ENCODE results near the gene ZNF638. TPM values are rescaled to one million over a fixed set of nuclear protein-coding genes. Genes with fewer than 3 reads are reported as not detected.

ZNF638 gene
- total and polyA plus RNA-seq, 4 donors = 24.8 to 151 (median 56.1) TPM

DNA sequence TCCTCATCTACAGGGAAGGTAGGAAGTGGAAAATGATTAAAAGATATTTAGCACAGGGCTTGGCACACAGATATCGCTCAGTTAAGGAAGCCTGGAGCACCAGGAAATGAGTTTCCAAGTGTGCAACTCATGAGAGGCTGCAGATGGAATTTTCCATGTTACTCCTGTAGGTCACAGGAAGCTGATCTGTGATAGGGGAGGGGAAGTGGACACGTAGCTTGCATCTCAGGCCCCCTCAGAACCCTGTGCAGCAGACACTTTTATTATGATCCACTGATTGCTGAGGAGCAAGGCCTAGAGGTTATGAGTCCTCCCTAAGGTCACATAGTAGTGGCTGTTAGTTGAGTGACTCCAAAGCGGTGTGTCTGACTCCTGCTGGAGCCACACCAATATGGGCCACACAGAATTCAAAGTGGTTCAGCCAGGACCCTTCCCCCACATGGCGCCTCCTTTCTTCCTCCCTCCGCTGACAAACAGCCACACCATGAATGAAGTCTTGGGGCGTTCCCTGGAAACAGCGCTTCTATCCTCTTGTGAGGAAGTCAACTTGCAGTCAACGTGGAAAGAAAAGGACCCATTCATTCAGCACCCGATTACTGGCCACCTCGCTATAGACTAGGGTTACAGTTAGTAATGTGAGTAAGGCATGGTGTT lies 143.3 kb downstream of the ZNF638 start:
- no peak overlapping the region for H3K4me3 ChIP-seq (ENCODE audit: low read depth in 1 of 3, low read length in 3 of 3)
- TF ChIP-seq EGR1 (IDR thresholded peaks at IDR 0.05; ENCODE audit: low read depth in 2 of 2) = no peak
- TF ChIP-seq, protein P1, sequence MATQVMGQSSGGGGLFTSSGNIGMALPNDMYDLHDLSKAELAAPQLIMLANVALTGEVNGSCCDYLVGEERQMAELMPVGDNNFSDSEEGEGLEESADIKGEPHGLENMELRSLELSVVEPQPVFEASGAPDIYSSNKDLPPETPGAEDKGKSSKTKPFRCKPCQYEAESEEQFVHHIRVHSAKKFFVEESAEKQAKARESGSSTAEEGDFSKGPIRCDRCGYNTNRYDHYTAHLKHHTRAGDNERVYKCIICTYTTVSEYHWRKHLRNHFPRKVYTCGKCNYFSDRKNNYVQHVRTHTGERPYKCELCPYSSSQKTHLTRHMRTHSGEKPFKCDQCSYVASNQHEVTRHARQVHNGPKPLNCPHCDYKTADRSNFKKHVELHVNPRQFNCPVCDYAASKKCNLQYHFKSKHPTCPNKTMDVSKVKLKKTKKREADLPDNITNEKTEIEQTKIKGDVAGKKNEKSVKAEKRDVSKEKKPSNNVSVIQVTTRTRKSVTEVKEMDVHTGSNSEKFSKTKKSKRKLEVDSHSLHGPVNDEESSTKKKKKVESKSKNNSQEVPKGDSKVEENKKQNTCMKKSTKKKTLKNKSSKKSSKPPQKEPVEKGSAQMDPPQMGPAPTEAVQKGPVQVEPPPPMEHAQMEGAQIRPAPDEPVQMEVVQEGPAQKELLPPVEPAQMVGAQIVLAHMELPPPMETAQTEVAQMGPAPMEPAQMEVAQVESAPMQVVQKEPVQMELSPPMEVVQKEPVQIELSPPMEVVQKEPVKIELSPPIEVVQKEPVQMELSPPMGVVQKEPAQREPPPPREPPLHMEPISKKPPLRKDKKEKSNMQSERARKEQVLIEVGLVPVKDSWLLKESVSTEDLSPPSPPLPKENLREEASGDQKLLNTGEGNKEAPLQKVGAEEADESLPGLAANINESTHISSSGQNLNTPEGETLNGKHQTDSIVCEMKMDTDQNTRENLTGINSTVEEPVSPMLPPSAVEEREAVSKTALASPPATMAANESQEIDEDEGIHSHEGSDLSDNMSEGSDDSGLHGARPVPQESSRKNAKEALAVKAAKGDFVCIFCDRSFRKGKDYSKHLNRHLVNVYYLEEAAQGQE (IDR thresholded peaks at IDR 0.05) = peak; percentile 60
- TF ChIP-seq HNF4A (conservative IDR thresholded peaks at IDR 0.05) = no peak
- TF ChIP-seq TAF1 (conservative IDR thresholded peaks at IDR 0.05) = no peak
- TF ChIP-seq SP1 (IDR thresholded peaks at IDR 0.05) = peak; percentile 30
- peak; percentile 89 for TF ChIP-seq NR2F2 (IDR thresholded peaks at IDR 0.05)
- no peak for TF ChIP-seq FOXA1 (IDR thresholded peaks at IDR 0.05)
- no peak for TF ChIP-seq JUND (IDR thresholded peaks at IDR 0.05)
- no peak for DNase-seq (ENCODE audit: low spot score)
- WGBS = 75% methylated on average over 10 of the region's 10 CpGs
- H3K36me3 ChIP-seq (ENCODE audit: control insufficient read depth in 4 of 4, insufficient read depth in 3 of 4, low read depth in 1 of 4, low read length in 3 of 4) = peaks cover 0 to 4% (median 0%) of the 10 kb centered on the region in 4 donors
- no peak overlapping the region for H3K9ac ChIP-seq (ENCODE audit: low read depth in 1 of 2, low read length in 2 of 2)
- H3K27ac ChIP-seq (ENCODE audit: low read depth in 1 of 2, low read length in 2 of 2) = peak overlapping the region; percentile 5 to 27
- peaks cover 0 to 8% (median under 1%) of the 10 kb centered on the region in 4 donors for H3K4me1 ChIP-seq (ENCODE audit: control insufficient read depth in 4 of 4, insufficient read depth in 4 of 4, low read length in 3 of 4)
- H3K27me3 ChIP-seq (ENCODE audit: control insufficient read depth in 4 of 4, insufficient read depth in 4 of 4, low read length in 3 of 4) = no peaks in the 10 kb centered on the region
- H3K9me3 ChIP-seq (ENCODE audit: control insufficient read depth in 4 of 4, low read length in 3 of 4) = no peaks in the 10 kb centered on the region

DNA sequence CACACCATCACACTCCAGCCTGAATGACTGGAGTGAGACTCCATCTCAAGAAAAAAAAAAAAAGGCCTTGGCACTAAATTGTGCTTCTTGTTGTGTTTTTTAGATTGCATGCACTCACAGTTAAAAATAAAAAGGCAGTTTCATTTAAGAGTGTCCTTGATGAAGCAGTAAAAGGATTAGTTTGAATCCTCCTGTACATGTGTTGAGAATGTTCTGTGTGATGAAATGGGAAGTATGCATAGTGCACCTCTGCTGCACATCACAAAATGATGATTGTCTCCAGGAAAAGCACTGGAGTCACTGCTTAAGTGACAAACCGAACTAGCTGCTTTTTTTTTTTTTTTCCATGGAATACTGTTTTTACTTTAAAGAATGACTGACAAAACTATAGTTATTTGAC lies 144.9 kb downstream of the ZNF638 start:
- no peaks in the 10 kb centered on the region for H3K9me3 ChIP-seq (ENCODE audit: control insufficient read depth in 4 of 4, low read length in 3 of 4)
- H3K27me3 ChIP-seq (ENCODE audit: control insufficient read depth in 4 of 4, insufficient read depth in 4 of 4, low read length in 3 of 4) = no peaks in the 10 kb centered on the region
- peaks cover 0 to 8% (median under 1%) of the 10 kb centered on the region in 4 donors for H3K4me1 ChIP-seq (ENCODE audit: control insufficient read depth in 4 of 4, insufficient read depth in 4 of 4, low read length in 3 of 4)
- DNase-seq (ENCODE audit: low spot score) = no peak
- peaks cover 0 to 4% (median 2%) of the 10 kb centered on the region in 4 donors for H3K36me3 ChIP-seq (ENCODE audit: control insufficient read depth in 4 of 4, insufficient read depth in 3 of 4, low read depth in 1 of 4, low read length in 3 of 4)
- WGBS = 78% methylated on average over 1 of the region's 1 CpG
- H3K4me3 ChIP-seq (ENCODE audit: low read depth in 1 of 3, low read length in 3 of 3) = no peak overlapping the region
- H3K9ac ChIP-seq (ENCODE audit: low read depth in 1 of 2, low read length in 2 of 2) = no peak overlapping the region
- TF ChIP-seq, protein P2, sequence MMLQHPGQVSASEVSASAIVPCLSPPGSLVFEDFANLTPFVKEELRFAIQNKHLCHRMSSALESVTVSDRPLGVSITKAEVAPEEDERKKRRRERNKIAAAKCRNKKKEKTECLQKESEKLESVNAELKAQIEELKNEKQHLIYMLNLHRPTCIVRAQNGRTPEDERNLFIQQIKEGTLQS (IDR thresholded peaks at IDR 0.05) = no peak
- TF ChIP-seq NR2F2 (IDR thresholded peaks at IDR 0.05) = no peak
- TF ChIP-seq RAD21 (IDR thresholded peaks at IDR 0.05) = no peak
- H3K27ac ChIP-seq (ENCODE audit: low read depth in 1 of 2, low read length in 2 of 2) = peak overlapping the region in 1 of 2 donors; percentile 52

GRCh38 chr2:71477231-71477691 lies 145.7 kb downstream of the ZNF638 start:
- DNase-seq (ENCODE audit: low spot score) = no peak
- no peak overlapping the region for H3K4me3 ChIP-seq (ENCODE audit: low read depth in 1 of 3, low read length in 3 of 3)
- H3K27ac ChIP-seq (ENCODE audit: low read depth in 1 of 2, low read length in 2 of 2) = peak overlapping the region; percentile 19 to 55
- H3K27me3 ChIP-seq (ENCODE audit: control insufficient read depth in 4 of 4, insufficient read depth in 4 of 4, low read length in 3 of 4) = no peaks in the 10 kb centered on the region
- no peak overlapping the region for H3K9ac ChIP-seq (ENCODE audit: low read depth in 1 of 2, low read length in 2 of 2)
- peaks cover 0 to 8% (median under 1%) of the 10 kb centered on the region in 4 donors for H3K4me1 ChIP-seq (ENCODE audit: control insufficient read depth in 4 of 4, insufficient read depth in 4 of 4, low read length in 3 of 4)
- WGBS = 61% methylated on average over 6 of the region's 6 CpGs
- no peaks in the 10 kb centered on the region for H3K9me3 ChIP-seq (ENCODE audit: control insufficient read depth in 4 of 4, low read length in 3 of 4)
- H3K36me3 ChIP-seq (ENCODE audit: control insufficient read depth in 4 of 4, insufficient read depth in 3 of 4, low read depth in 1 of 4, low read length in 3 of 4) = peaks cover 0 to 9% (median 3%) of the 10 kb centered on the region in 4 donors
- TF ChIP-seq YY1 (IDR thresholded peaks at IDR 0.05) = no peak
- TF ChIP-seq SP1 (IDR thresholded peaks at IDR 0.05) = no peak
- TF ChIP-seq FOXA1 (IDR thresholded peaks at IDR 0.05) = peak; percentile 68
- no peak for TF ChIP-seq HNF4G (IDR thresholded peaks at IDR 0.05)
- no peak for TF ChIP-seq TAF1 (conservative IDR thresholded peaks at IDR 0.05)
- TF ChIP-seq, protein P3, sequence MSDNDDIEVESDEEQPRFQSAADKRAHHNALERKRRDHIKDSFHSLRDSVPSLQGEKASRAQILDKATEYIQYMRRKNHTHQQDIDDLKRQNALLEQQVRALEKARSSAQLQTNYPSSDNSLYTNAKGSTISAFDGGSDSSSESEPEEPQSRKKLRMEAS (IDR thresholded peaks at IDR 0.05) = no peak
- TF ChIP-seq GABPA (IDR thresholded peaks at IDR 0.05 in 1 of 2, conservative IDR thresholded peaks at IDR 0.05 in 1 of 2) = no peak
- TF ChIP-seq, protein P2 (IDR thresholded peaks at IDR 0.05) = no peak
- TF ChIP-seq NR2F2 (IDR thresholded peaks at IDR 0.05) = no peak
- TF ChIP-seq JUND (IDR thresholded peaks at IDR 0.05) = peak; percentile 60 to 64
- TF ChIP-seq RXRA (IDR thresholded peaks at IDR 0.05) = peak; percentile 39 to 70
- TF ChIP-seq, protein P4, sequence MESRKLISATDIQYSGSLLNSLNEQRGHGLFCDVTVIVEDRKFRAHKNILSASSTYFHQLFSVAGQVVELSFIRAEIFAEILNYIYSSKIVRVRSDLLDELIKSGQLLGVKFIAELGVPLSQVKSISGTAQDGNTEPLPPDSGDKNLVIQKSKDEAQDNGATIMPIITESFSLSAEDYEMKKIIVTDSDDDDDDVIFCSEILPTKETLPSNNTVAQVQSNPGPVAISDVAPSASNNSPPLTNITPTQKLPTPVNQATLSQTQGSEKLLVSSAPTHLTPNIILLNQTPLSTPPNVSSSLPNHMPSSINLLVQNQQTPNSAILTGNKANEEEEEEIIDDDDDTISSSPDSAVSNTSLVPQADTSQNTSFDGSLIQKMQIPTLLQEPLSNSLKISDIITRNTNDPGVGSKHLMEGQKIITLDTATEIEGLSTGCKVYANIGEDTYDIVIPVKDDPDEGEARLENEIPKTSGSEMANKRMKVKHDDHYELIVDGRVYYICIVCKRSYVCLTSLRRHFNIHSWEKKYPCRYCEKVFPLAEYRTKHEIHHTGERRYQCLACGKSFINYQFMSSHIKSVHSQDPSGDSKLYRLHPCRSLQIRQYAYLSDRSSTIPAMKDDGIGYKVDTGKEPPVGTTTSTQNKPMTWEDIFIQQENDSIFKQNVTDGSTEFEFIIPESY (IDR thresholded peaks at IDR 0.05) = no peak
- TF ChIP-seq EGR1 (IDR thresholded peaks at IDR 0.05; ENCODE audit: low read depth in 2 of 2) = peak in 1 of 2 donors; percentile 48
- TF ChIP-seq, protein P1 (IDR thresholded peaks at IDR 0.05) = peak; percentile 27
- peak; percentile 38 to 39 for TF ChIP-seq HNF4A (conservative IDR thresholded peaks at IDR 0.05)
